ENCODE results near the gene SMYD1.
"Not testable (repeated sequence)": the region's sequence is repeated elsewhere in the genome, so short reads cannot be mapped to it uniquely, and the experiment has no call there.

The SMYD1 gene

GRCh38 chr2:88067598-88067997 is at the start of gene SMYD1:
SMYD1 (plus strand) TSS chr2:88067825; CDS start chr2:88067865, 40 bp downstream.
- DNase-seq (ENCODE audit: low read depth), result no peak
- no peak within 1 kb of the TSS for H3K4me3 ChIP-seq (ENCODE audit: low read length)
- H3K9ac ChIP-seq (ENCODE audit: low read length), result no peak within 1 kb of the TSS
- H3K9me3 ChIP-seq (ENCODE audit: control insufficient read depth, low read length), result no peaks in the 10 kb centered on the region
- H3K36me3 ChIP-seq (ENCODE audit: control insufficient read depth, insufficient read depth, low read length, severe bottlenecking), result no peaks in the 10 kb centered on the region
- no peaks in the 10 kb centered on the region for H3K4me1 ChIP-seq (ENCODE audit: control insufficient read depth, insufficient read depth, low read length)
- peaks cover 8% of the 10 kb centered on the region for H3K27me3 ChIP-seq (replicated peaks; ENCODE audit: control insufficient read depth, insufficient read depth, low read length)

- H3K4me3 ChIP-seq (ENCODE audit: low read length); H3K9ac ChIP-seq (ENCODE audit: low read length); DNase-seq (ENCODE audit: low read depth): not testable (repeated sequence)
Measured at GRCh38 chr2:88018077-88018805, 49.4 kb upstream of the SMYD1 start.

GRCh38 chr2:88018909-88019308 is 48.7 kb upstream of the SMYD1 start:
- H3K4me1 ChIP-seq (ENCODE audit: control insufficient read depth, insufficient read depth, low read length), result peaks cover 3% of the 10 kb centered on the region
- no peaks in the 10 kb centered on the region for H3K27me3 ChIP-seq (replicated peaks; ENCODE audit: control insufficient read depth, insufficient read depth, low read length)

More at GRCh38 chr2:88018077-88018805, 49.4 kb upstream of the SMYD1 start:
- not testable (repeated sequence) for H3K36me3 ChIP-seq (ENCODE audit: control insufficient read depth, insufficient read depth, low read length, severe bottlenecking); H3K9me3 ChIP-seq (ENCODE audit: control insufficient read depth, low read length); H3K27me3 ChIP-seq (replicated peaks; ENCODE audit: control insufficient read depth, insufficient read depth, low read length); H3K4me1 ChIP-seq (ENCODE audit: control insufficient read depth, insufficient read depth, low read length)

DNA sequence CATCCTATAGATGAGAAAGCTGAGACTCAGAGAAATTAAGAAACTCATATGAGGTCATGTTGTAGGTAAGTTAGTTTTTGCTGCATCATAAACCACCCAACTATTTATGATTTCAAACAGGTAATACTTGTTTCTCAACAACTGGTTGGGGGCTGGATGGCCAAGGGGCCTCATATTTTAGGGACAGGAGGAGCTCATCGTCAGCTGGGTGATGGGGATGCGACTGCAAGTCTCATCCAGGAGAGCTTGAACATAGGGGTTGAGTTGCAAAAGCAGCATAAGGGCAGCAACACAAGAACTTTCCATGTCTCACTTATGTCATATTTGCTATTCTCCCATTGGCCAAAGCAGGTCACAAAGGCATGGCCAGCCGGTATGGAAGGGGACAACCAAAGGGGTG is 47.6 kb upstream of the SMYD1 start:
- H3K27me3 ChIP-seq (replicated peaks; ENCODE audit: control insufficient read depth, insufficient read depth, low read length), result no peaks in the 10 kb centered on the region
- DNase-seq (ENCODE audit: low read depth), result no peak
- no peak overlapping the region for H3K4me3 ChIP-seq (ENCODE audit: low read length)
- peaks cover 3% of the 10 kb centered on the region for H3K4me1 ChIP-seq (ENCODE audit: control insufficient read depth, insufficient read depth, low read length)
- H3K36me3 ChIP-seq (ENCODE audit: control insufficient read depth, insufficient read depth, low read length, severe bottlenecking), result peaks cover 3% of the 10 kb centered on the region
- H3K9me3 ChIP-seq (ENCODE audit: control insufficient read depth, low read length), result no peaks in the 10 kb centered on the region
- H3K9ac ChIP-seq (ENCODE audit: low read length), result no peak overlapping the region

More at GRCh38 chr2:88018909-88019308, 48.7 kb upstream of the SMYD1 start:
- Histone ChIP-seq H3K36me3 (ENCODE audit: control insufficient read depth, insufficient read depth, low read length, severe bottlenecking) (peaks cover 1% of the 10 kb centered on the region), H3K9me3 (ENCODE audit: control insufficient read depth, low read length) (no peaks in the 10 kb centered on the region), H3K9ac (ENCODE audit: low read length) (no peak overlapping the region), H3K4me3 (ENCODE audit: low read length) (no peak overlapping the region)
- DNase-seq (ENCODE audit: low read depth), result no peak

GRCh38 chr2:88022669-88022921 is 45.0 kb upstream of the SMYD1 start:
- Histone ChIP-seq H3K36me3 (ENCODE audit: control insufficient read depth, insufficient read depth, low read length, severe bottlenecking) (peaks cover 20% of the 10 kb centered on the region), H3K4me3 (ENCODE audit: low read length) (no peak overlapping the region), H3K27me3 (replicated peaks; ENCODE audit: control insufficient read depth, insufficient read depth, low read length) (no peaks in the 10 kb centered on the region), H3K4me1 (ENCODE audit: control insufficient read depth, insufficient read depth, low read length) (no peaks in the 10 kb centered on the region), H3K9me3 (ENCODE audit: control insufficient read depth, low read length) (no peaks in the 10 kb centered on the region), H3K9ac (ENCODE audit: low read length) (no peak overlapping the region)
- DNase-seq (ENCODE audit: low read depth), result no peak

GRCh38 chr2:88024509-88024908 is 43.1 kb upstream of the SMYD1 start:
- Histone ChIP-seq H3K4me3 (ENCODE audit: low read length) (no peak overlapping the region), H3K4me1 (ENCODE audit: control insufficient read depth, insufficient read depth, low read length) (no peaks in the 10 kb centered on the region), H3K36me3 (ENCODE audit: control insufficient read depth, insufficient read depth, low read length, severe bottlenecking) (peaks cover 38% of the 10 kb centered on the region), H3K9me3 (ENCODE audit: control insufficient read depth, low read length) (no peaks in the 10 kb centered on the region), H3K27me3 (replicated peaks; ENCODE audit: control insufficient read depth, insufficient read depth, low read length) (no peaks in the 10 kb centered on the region), H3K9ac (ENCODE audit: low read length) (no peak overlapping the region)
- no peak for DNase-seq (ENCODE audit: low read depth)

GRCh38 chr2:88027697-88028389 is 39.8 kb upstream of the SMYD1 start:
- H3K4me1 ChIP-seq (ENCODE audit: control insufficient read depth, insufficient read depth, low read length), result no peaks in the 10 kb centered on the region
- no peak for DNase-seq (ENCODE audit: low read depth)

DNA sequence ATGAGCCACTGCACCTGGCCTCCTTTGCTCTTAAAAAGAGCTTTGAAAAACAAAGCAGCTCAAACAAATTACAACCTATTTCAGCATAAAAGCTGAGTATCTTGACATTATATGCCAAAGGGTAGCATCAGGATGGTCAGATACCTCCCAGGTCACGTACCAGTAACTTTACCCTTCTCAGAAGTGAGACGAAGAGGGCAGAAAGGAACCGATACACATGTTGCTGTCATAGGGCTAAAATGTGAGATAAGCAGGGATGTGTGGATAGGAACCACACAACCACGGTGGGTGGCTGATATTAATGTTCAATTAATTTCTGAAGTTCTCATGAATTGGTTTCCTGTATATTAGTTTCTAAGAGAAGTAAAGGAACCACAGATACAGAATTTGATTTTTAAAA is 38.7 kb upstream of the SMYD1 start:
- Histone ChIP-seq H3K9me3 (ENCODE audit: control insufficient read depth, low read length) (no peaks in the 10 kb centered on the region), H3K4me1 (ENCODE audit: control insufficient read depth, insufficient read depth, low read length) (no peaks in the 10 kb centered on the region), H3K9ac (ENCODE audit: low read length) (no peak overlapping the region), H3K36me3 (ENCODE audit: control insufficient read depth, insufficient read depth, low read length, severe bottlenecking) (peaks cover 69% of the 10 kb centered on the region), H3K4me3 (ENCODE audit: low read length) (no peak overlapping the region), H3K27me3 (replicated peaks; ENCODE audit: control insufficient read depth, insufficient read depth, low read length) (no peaks in the 10 kb centered on the region)
- DNase-seq (ENCODE audit: low read depth), result no peak

More at GRCh38 chr2:88027697-88028389, 39.8 kb upstream of the SMYD1 start:
- no peaks in the 10 kb centered on the region for H3K9me3 ChIP-seq (ENCODE audit: control insufficient read depth, low read length)
- no peak overlapping the region for H3K9ac ChIP-seq (ENCODE audit: low read length)
- peaks cover 61% of the 10 kb centered on the region for H3K36me3 ChIP-seq (ENCODE audit: control insufficient read depth, insufficient read depth, low read length, severe bottlenecking)
- no peak overlapping the region for H3K4me3 ChIP-seq (ENCODE audit: low read length)
- no peaks in the 10 kb centered on the region for H3K27me3 ChIP-seq (replicated peaks; ENCODE audit: control insufficient read depth, insufficient read depth, low read length)

- no peak overlapping the region for H3K9ac ChIP-seq (ENCODE audit: low read length)
- H3K27me3 ChIP-seq (replicated peaks; ENCODE audit: control insufficient read depth, insufficient read depth, low read length), result no peaks in the 10 kb centered on the region
- peaks cover under 1% of the 10 kb centered on the region for H3K4me1 ChIP-seq (ENCODE audit: control insufficient read depth, insufficient read depth, low read length)
- no peak for DNase-seq (ENCODE audit: low read depth)
- peaks cover 85% of the 10 kb centered on the region for H3K36me3 ChIP-seq (ENCODE audit: control insufficient read depth, insufficient read depth, low read length, severe bottlenecking)
- no peak overlapping the region for H3K4me3 ChIP-seq (ENCODE audit: low read length)
- H3K9me3 ChIP-seq (ENCODE audit: control insufficient read depth, low read length), result no peaks in the 10 kb centered on the region
Measured at GRCh38 chr2:88032070-88032702, 35.4 kb upstream of the SMYD1 start.

DNA sequence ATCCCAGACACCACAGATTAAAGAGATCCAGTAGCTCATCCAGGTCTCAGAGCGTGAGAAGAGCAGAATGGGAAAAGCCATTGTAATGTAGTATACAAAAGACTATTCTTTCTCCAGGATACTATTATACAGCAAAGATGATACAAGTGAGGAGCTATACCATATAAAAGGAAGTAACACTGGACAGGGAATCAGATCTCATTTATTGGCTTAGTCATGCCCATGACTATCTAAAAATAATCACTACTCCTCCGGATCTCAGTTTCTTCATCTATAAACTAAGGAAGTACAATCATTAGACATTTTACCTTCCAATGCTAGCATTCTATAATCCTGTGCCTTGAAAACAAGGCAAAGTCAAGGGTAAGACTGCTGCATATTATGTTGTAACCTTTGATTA is 31.4 kb upstream of the SMYD1 start:
- no peak overlapping the region for H3K9ac ChIP-seq (ENCODE audit: low read length)
- H3K4me1 ChIP-seq (ENCODE audit: control insufficient read depth, insufficient read depth, low read length), result peaks cover 16% of the 10 kb centered on the region
- DNase-seq (ENCODE audit: low read depth), result no peak
- no peaks in the 10 kb centered on the region for H3K9me3 ChIP-seq (ENCODE audit: control insufficient read depth, low read length)
- H3K27me3 ChIP-seq (replicated peaks; ENCODE audit: control insufficient read depth, insufficient read depth, low read length), result no peaks in the 10 kb centered on the region
- peaks cover 50% of the 10 kb centered on the region for H3K36me3 ChIP-seq (ENCODE audit: control insufficient read depth, insufficient read depth, low read length, severe bottlenecking)
- no peak overlapping the region for H3K4me3 ChIP-seq (ENCODE audit: low read length)

DNA sequence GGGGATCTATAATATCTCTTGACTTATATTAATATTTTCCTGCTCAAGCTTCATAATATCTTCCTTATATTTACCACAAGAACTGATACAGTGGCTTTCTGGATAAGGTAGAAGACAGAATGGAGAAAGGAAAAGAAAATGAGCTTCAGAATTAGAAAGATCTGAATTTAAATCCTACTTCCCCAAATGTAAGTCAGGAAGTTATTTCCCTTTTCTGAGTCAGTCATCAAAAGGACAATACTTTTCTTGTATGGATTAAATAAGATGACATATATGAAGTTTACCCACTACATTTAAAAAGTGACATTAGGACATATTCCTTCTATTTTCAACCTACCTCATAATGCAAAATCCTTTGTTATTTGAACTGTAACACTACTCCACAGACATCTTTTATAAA is 31.0 kb upstream of the SMYD1 start:
- H3K36me3 ChIP-seq (ENCODE audit: control insufficient read depth, insufficient read depth, low read length, severe bottlenecking), result peaks cover 50% of the 10 kb centered on the region
- H3K9ac ChIP-seq (ENCODE audit: low read length), result no peak overlapping the region
- DNase-seq (ENCODE audit: low read depth), result no peak
- peaks cover 16% of the 10 kb centered on the region for H3K4me1 ChIP-seq (ENCODE audit: control insufficient read depth, insufficient read depth, low read length)
- H3K9me3 ChIP-seq (ENCODE audit: control insufficient read depth, low read length), result no peaks in the 10 kb centered on the region
- H3K4me3 ChIP-seq (ENCODE audit: low read length), result no peak overlapping the region
- H3K27me3 ChIP-seq (replicated peaks; ENCODE audit: control insufficient read depth, insufficient read depth, low read length), result no peaks in the 10 kb centered on the region

Data from adipocyte (in vitro differentiated cells).